Endometrium (tissue), 2 donors: ENCODE data around the gene MALSU1.

Source experiments
- FAIRE-seq: peaks from 2 replicates; lab custom pipeline; 2012; peaks lifted over from hg19 to GRCh38; lab: Jason Lieb, UNC
- donor health status: control.
- donor health status: control.

Gene MALSU1

GRCh38 chr7:23335621-23336020 is 36.5 kb downstream of the MALSU1 start:
- no peak for FAIRE-seq

- no peak for FAIRE-seq
These were observed 36.9 kb downstream of the MALSU1 start for GRCh38 chr7:23336086-23336485.

DNA sequence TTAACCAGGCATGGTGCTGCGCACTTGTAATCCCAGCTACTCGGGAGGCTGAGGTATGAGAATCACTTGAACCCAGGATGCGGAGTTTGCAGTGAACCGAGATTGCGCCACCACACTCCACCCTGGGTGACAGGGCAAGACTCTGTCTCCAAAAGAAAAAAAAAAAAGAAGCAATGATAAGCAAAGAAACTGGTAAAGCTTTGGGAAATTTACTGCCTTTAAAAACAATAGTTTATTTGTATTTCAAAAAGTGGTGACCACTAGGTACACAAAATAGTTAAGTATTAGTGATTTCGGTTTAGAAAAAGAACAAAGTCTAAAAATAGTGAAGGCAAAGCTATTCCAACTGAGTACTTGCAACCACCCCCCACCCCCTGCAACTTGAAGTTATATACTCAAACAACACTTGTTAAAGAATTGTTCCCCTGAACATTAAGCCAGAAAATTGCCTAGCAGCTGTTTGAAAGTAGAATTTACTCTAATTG is 37.7 kb downstream of the MALSU1 start:
- no peak for FAIRE-seq

- FAIRE-seq: no peak
These were observed 38.2 kb downstream of the MALSU1 start for GRCh38 chr7:23337374-23337773.

- FAIRE-seq: no peak
These were observed 39.3 kb downstream of the MALSU1 start for GRCh38 chr7:23338439-23338838.

GRCh38 chr7:23338863-23339262 is 39.7 kb downstream of the MALSU1 start:
- FAIRE-seq: no peak

GRCh38 chr7:23341846-23342598 is 42.9 kb downstream of the MALSU1 start:
- FAIRE-seq: no peak

- FAIRE-seq: no peak
These were observed 44.0 kb downstream of the MALSU1 start for GRCh38 chr7:23343102-23343501.

GRCh38 chr7:23343806-23344475 is 44.8 kb downstream of the MALSU1 start:
- FAIRE-seq: no peak

GRCh38 chr7:23345601-23346000 is 46.5 kb downstream of the MALSU1 start:
- no peak for FAIRE-seq

DNA sequence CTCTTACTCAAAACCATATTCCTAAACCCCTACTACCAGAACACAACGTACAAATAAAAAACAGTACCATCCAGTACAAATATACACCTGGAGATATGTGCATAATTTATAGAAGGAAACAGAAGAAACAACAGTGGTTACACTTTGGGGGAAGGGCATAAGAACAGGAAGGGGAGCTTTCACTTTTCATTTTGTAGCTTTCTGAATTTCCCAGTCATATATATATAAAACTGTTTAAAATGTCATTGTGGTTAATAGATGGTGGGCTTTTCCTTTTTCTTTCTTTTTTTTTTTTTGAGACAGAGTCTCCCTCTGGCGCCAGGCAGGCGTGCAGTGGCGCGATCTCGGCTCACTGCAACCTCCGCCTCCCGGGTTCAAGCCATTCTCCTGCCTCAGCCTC is 47.2 kb downstream of the MALSU1 start:
- no peak for FAIRE-seq

DNA sequence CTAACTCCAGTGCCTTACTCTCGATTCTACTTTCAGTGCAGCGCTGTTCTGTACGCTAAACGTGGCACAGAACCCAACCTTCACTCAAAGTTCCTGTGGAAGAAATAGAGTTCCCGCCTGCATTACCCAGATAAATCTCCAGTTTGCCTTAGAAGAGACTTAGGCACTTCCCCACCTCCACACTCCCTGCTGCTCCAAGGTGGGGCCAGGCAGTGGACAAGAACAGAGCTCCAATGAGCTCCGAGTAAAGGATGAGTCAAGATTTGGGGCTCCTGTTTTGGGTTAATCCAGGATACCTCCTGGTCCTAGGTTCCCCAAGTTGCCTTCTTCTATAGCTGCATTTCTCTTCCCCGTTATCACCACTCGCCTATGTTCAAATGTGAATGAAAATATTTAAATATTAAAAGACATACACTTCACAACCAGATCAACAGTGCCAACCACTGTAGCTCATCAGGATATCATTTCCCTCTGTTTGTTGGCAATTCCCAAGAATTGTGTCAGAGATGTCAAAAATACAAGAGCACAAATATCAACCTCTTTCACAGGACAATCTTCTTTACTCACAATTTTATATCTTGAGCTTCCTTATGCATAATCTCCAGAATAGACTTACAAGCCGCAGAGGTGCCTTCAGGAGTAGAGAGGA is 48.0 kb downstream of the MALSU1 start:
- no peak for FAIRE-seq

DNA sequence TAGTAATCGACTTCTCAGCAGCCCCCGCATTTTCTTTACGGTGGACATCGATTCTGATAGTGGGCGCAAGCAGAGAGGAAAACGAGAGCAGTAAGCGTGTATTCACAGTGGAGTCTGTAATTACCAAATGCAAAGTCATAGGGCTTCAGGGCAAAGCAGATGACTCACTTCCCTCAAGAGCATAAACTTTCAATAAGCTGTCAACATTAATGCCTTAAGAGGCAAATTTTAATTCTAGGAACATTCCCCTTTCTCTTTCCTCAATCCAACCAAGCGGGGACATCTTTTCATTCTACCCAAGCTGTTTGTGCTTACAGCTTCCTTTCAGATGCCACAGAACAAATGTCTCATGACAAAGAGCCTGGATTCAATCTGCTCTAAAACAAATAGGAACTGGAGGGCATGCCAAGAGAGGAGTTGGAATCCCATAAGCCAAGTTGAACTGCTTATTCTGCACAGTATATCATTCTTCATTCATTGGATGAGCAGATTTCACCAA is 48.6 kb downstream of the MALSU1 start:
- FAIRE-seq: no peak

- FAIRE-seq: no peak
These were observed 50.5 kb downstream of the MALSU1 start for GRCh38 chr7:23349484-23350157.

GRCh38 chr7:23350466-23350865 is 51.3 kb downstream of the MALSU1 start:
- FAIRE-seq: no peak

DNA sequence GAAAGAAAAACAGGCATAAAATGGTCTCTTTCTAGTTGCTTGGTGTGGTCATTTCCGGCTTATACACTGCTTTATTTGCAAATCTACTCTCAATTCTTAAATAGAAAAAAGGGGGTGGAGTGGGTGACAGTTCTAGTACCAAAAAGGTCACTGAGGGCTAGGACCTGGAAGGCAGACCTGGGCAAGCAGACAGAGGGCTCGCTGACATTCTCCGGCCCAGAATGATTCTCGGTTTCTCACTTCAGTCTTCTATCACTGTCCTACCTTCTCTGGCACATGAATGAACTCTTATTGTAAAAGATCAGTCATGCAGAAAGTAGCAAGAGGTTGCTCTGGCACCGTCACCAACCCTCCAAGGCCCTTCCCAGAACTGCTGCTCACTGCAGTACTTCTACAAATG is 54.0 kb downstream of the MALSU1 start:
- FAIRE-seq: no peak

DNA sequence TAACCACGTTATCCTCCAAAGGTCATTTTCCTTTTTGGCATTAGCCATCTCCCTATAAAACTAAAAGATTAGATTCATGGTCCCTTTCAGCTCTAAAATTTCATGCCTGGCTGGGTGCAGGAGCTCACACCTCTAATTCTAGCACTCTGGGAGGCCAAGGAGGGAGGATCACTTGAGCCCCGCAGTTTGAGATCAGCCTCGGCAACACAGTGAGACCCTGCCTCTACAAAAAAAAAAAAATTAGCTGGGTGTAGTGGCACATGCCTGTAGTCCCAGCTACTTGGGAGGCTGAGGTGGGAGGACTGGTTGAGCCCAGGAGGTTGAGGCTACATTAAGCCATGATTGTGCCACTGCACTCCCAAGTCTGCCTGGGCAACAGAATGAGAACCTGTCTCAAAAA is 57.0 kb downstream of the MALSU1 start:
- FAIRE-seq: no peak

DNA sequence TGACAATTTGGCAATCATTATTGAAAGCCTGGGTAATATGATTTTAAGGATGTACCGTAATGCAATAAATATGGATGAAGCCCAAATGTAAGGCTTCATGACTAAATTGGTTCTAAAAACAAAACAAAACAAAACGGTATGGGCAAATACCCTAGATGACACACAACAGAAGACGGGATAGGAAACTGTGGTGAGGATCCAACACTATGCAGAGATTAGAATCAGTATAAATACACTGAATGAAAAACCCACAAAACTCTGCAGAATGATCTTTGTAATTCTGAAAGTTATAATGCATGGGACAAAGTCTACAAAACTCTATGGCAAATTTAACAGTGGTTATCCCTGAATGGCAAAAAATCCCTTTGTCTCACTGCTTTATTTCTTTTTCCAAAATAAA is 57.6 kb downstream of the MALSU1 start:
- FAIRE-seq: no peak

DNA sequence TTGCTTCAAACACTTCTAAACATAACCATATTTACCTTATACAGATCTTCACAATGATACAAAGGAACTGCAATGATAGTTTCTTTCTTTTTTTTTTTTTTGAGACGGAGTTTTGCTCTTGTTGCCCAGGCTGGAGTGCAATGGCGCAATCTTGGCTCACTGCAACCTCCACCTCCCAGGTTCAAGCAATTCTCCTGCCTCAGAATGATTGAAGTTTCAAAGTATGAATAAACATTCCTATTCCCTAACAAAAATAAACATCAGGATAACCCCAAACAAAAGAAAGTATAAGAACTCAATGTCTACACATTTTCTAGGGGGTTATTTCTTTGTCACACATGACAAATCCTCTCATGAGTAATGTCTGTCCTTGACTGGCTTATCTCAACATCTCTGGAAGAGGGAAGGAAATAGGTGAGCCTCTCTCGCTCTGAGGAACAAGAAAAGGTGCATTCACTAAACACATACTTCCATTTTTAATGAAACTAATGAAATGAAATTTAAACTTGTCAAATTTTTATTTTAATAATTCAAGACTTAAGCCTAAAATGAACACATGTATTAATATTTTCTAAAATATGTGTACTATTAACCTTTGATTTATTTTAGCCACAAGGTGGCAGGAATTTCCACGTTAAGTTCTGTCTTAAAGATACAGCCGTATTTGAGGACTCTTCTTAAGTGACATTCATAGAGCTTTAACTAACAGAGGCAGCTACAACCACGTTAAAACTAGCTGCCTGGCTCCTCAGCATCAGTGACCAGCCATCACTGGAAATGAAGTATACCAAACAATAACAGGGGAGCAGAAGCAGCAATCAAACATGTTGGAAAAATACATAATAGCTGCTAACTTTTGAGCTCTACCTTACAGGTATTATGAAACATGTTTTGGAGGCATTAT is 58.3 kb downstream of the MALSU1 start:
- FAIRE-seq: no peak

- FAIRE-seq: no peak
These were observed 59.1 kb downstream of the MALSU1 start for GRCh38 chr7:23358152-23358674.
